A549 (cell line): ENCODE results near the gene ITGA11. TPM values are rescaled to one million over a fixed set of nuclear protein-coding genes. Genes with fewer than 3 reads are reported as not detected.
A peak's percentile ranks its signal among the peaks of the same experiment; 100 is the strongest.
"Not testable (repeated sequence)": the region's sequence is repeated elsewhere in the genome, so short reads cannot be mapped to it uniquely, and the experiment has no call there.

Source experiments
- ATAC-seq, 2 experiments: fragments of 200-7000 bp in 1 of 2; fragments of >200 bp in 1 of 2; cut with Nextera tagmentation in 1 of 2; cut with Tn5 transposase in 1 of 2; 3 replicates each; pipeline versions ENCODE4 v1.8.0 to v1.9.1; 2018 to 2020; ENCODE audit warnings: mild to moderate bottlenecking in 1 of 2, moderate library complexity in 1 of 2
- CTCF ChIA-PET: fragments of 300-600 bp; sonication (Branson Sonifier 250); formaldehyde crosslinking; extraction: SDS; loops from one replicate; lab custom pipeline; 2021; ENCODE audit warnings: antibody characterized with exemption, inconsistent platforms; lab: Yijun Ruan, JAX
- POLR2A ChIA-PET: fragments of 350-600 bp; formaldehyde crosslinking; extraction: SDS; loops from one replicate; lab custom pipeline; 2021; ENCODE audit warnings: antibody characterized with exemption, inconsistent platforms; lab: Yijun Ruan, JAX
- DNase-seq, 2 experiments: peaks; one replicate each; pipeline versions ENCODE4 v3.0.0 to v3.0.0-alpha.2; 2011 to 2016; ENCODE audit warnings: low read depth in 1 of 2, low spot score in 1 of 2
- FAIRE-seq: peaks from 2 replicates; lab custom pipeline; 2011; peaks lifted over from hg19 to GRCh38; lab: Jason Lieb, UNC
- H3K27ac ChIP-seq, 2 experiments: fragments of >200 bp; sonication (Bioruptor Twin); formaldehyde crosslinking; 3 replicates each; pipeline ENCODE4 v1.5.1; 2016 to 2017
- H3K4me1 ChIP-seq: fragments of >200 bp; sonication (Bioruptor Twin); formaldehyde crosslinking; 3 replicates; pipeline ENCODE4 v1.6.1; 2016
- H3K4me2 ChIP-seq: fragments of >200 bp; sonication (Bioruptor Twin); formaldehyde crosslinking; 3 replicates; pipeline ENCODE4 v1.6.1; 2016
- H3K4me3 ChIP-seq: fragments of >200 bp; sonication (Bioruptor Twin); formaldehyde crosslinking; 3 replicates; pipeline ENCODE4 v1.5.1; 2016
- H3K9me3 ChIP-seq: fragments of >200 bp; sonication (Bioruptor Twin); formaldehyde crosslinking; 3 replicates; pipeline ENCODE4 v1.6.1; 2016
- CBX8 ChIP-seq: fragments of 200-600 bp; sonication (generic); IDR thresholded peaks from 2 replicates; pipeline ENCODE4 v1.6.1; 2016
- CEBPB ChIP-seq, 2 experiments: fragments of >200 bp in 1 of 2; sonication (Bioruptor Twin) in 1 of 2; formaldehyde crosslinking in 1 of 2; IDR thresholded peaks; 2 replicates each; pipeline ENCODE4 v1.6.1; 2012 to 2016
- FOSL2 ChIP-seq, 2 experiments: fragments of 450-650 bp in 1 of 2; fragments of >200 bp in 1 of 2; sonication (Bioruptor Twin) in 1 of 2; formaldehyde crosslinking; IDR thresholded peaks; 2 replicates each; pipeline versions ENCODE4 v1.5.0 to v1.6.1; 2016 to 2020; ENCODE audit warnings: mild to moderate bottlenecking in 1 of 2, moderate library complexity in 1 of 2
- FOXS1 ChIP-seq: fragments of 250-450 bp; sonication (Bioruptor Pico); IDR thresholded peaks from 2 replicates; pipeline ENCODE4 v1.5.0; 2020; ENCODE audit warnings: mild to moderate bottlenecking, moderate library complexity
- GATA3 ChIP-seq: IDR thresholded peaks from 2 replicates; pipeline ENCODE4 v1.6.1; 2012; ENCODE audit warnings: borderline replicate concordance
- HES2 ChIP-seq: fragments of >200 bp; sonication (Bioruptor Twin); formaldehyde crosslinking; IDR thresholded peaks from 2 replicates; pipeline ENCODE4 v1.6.1; 2016
- HEYL ChIP-seq: fragments of 250-450 bp; sonication (Bioruptor Pico); IDR thresholded peaks from 2 replicates; pipeline ENCODE4 v1.8.0; 2021; ENCODE audit warnings: mild to moderate bottlenecking, moderate library complexity
- HMGXB4 ChIP-seq: fragments of 250-450 bp; sonication (Bioruptor Pico); IDR thresholded peaks from 2 replicates; pipeline ENCODE4 v1.5.0; 2021; ENCODE audit warnings: mild to moderate bottlenecking, moderate library complexity, borderline replicate concordance
- JUNB ChIP-seq: fragments of >200 bp; sonication (Bioruptor Twin); formaldehyde crosslinking; IDR thresholded peaks from 2 replicates; pipeline ENCODE4 v1.6.1; 2016
- MAFK ChIP-seq: fragments of 450-650 bp; IDR thresholded peaks from 2 replicates; pipeline ENCODE4 v1.6.1; 2014; ENCODE audit not compliant: partially characterized antibody
- MAX ChIP-seq: IDR thresholded peaks from 2 replicates; pipeline ENCODE4 v1.6.1; 2012
- MYC ChIP-seq: IDR thresholded peaks from 2 replicates; pipeline ENCODE4 v1.6.1; 2012; ENCODE audit warnings: mild to moderate bottlenecking, inconsistent platforms, low read length, improper control_type of control experiment, borderline replicate concordance
- NFE2L2 ChIP-seq: fragments of 150-350 bp; conservative IDR thresholded peaks from 2 replicates; pipeline ENCODE4 v1.6.1; 2014; ENCODE audit warnings: low read length
- PHF8 ChIP-seq: fragments of 200-600 bp; sonication (generic); IDR thresholded peaks from 2 replicates; pipeline ENCODE4 v1.6.1; 2016; ENCODE audit warnings: low read depth, mild to moderate bottlenecking, antibody characterized with exemption, moderate library complexity, borderline replicate concordance
- RAD21 ChIP-seq, 2 experiments: fragments of >200 bp in 1 of 2; sonication (Bioruptor Twin) in 1 of 2; formaldehyde crosslinking in 1 of 2; IDR thresholded peaks in 1 of 2; conservative IDR thresholded peaks in 1 of 2; 2 replicates in 1 of 2; 3 replicates in 1 of 2; pipeline ENCODE4 v1.6.1; 2012 to 2018; ENCODE audit warnings: inconsistent platforms in 1 of 2
- RARB ChIP-seq: fragments of 250-450 bp; sonication (Bioruptor Pico); IDR thresholded peaks from 2 replicates; pipeline ENCODE4 v1.8.0; 2021; ENCODE audit warnings: mild to moderate bottlenecking, moderate library complexity
- RCOR1 ChIP-seq: fragments of 150-350 bp; IDR thresholded peaks from 2 replicates; pipeline ENCODE4 v1.6.1; 2014; ENCODE audit warnings: antibody characterized with exemption, low read length, low read depth
- SMC3 ChIP-seq: fragments of >200 bp; sonication (Bioruptor Twin); formaldehyde crosslinking; IDR thresholded peaks from 3 replicates; pipeline ENCODE4 v1.6.1; 2018; ENCODE audit warnings: inconsistent platforms
- ZC3H11A ChIP-seq: fragments of 450-650 bp; IDR thresholded peaks from 2 replicates; pipeline ENCODE4 v1.6.1; 2014; ENCODE audit warnings: antibody characterized with exemption, mild to moderate bottlenecking
- ZSCAN20 ChIP-seq: fragments of 250-450 bp; sonication (Bioruptor Pico); IDR thresholded peaks from 2 replicates; pipeline ENCODE4 v1.8.0; 2022; ENCODE audit warnings: mild to moderate bottlenecking, moderate library complexity
- WGBS: methylation state at CpG from one replicate; pipeline ENCODE4 v1.1.6; 2017; ENCODE audit errors: missing lambda C conversion rate; 5-methylcytosine and 5-hydroxymethylcytosine counted together
- polyA plus RNA-seq, 4 experiments: library from polyadenylated mRNA; depleted of rRNA in 3 of 4; stranded (reverse); fragments of >200 nt; fragmentation: RNase III in 1 of 4; extraction: RNeasy Plus Mini Kit Qiagen cat#74134 plus additional on column Dnase treatment in 1 of 4; gene quantifications; 2 replicates in 3 of 4; 3 replicates in 1 of 4; pipeline ENCODE4 v1.2.3, GENCODE V29; 2011 to 2017
- TF ChIP-seq, protein P1 (sequence below): fragments of >200 bp; sonication (Bioruptor Twin); formaldehyde crosslinking; IDR thresholded peaks from 3 replicates; pipeline ENCODE4 v1.6.1; 2016

ITGA11 gene
- polyA plus RNA-seq, 2 of the 4 experiments (the other 2 are of a cell fraction), result 8.3 to 17.2 TPM

DNA sequence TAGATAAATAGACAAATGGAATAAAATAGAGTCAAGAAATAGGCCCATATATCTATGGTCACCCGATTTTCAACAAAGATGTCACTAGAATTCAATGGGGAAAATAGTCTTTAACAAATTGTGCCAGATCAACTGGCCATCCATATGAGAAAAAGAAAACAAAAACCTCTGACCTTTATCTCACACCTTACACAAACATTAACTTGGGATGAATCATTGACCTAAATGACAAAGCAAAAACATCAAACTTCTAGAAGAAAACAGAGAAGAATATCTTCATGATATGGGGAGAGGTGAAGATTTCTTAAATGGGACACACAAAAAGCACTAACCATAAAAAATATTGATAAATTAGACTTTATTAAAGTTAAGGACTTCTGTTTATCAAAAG lies 31.9 kb downstream of the ITGA11 start:
- ATAC-seq, result peak; percentile 64 to 84; a peak in 5 of 6 replicates
- no peak overlapping the region for H3K4me3 ChIP-seq
- peak; percentile 97 for FAIRE-seq
- WGBS, result 3% methylated on average over 1 of the region's 1 CpG
- peaks cover 9% of the 10 kb centered on the region for H3K4me1 ChIP-seq
- CTCF ChIA-PET, result interaction anchor here (0.8 kb wide), 1 partner anchor 9 kb away, joined by 3 read pairs; no protein-coding TSS in a partner anchor
- peak overlapping the region; percentile 44 for H3K4me2 ChIP-seq
- POLR2A ChIA-PET, result no interaction called here
- peak; percentile 39 to 86 for DNase-seq
- 0 out of 4 replicates have a peak, but pooled peaks of 1 of the 2 experiments have one; percentile 11 for TF ChIP-seq CEBPB (IDR thresholded peaks at IDR 0.05)
- TF ChIP-seq NFE2L2, result peak; percentile 81
- TF ChIP-seq GATA3, result peak; percentile 41; the same call in 1 of the 2 replicates
- no peak for TF ChIP-seq HEYL (CRISPR knock-in tag)
- TF ChIP-seq MAFK, result peak; percentile 93
- TF ChIP-seq SMC3, result 0 out of 3 replicates have a peak, but pooled peaks have one; percentile 16
- peak; percentile 77 for TF ChIP-seq FOSL2 (IDR thresholded peaks at IDR 0.05)
- TF ChIP-seq FOSL2 (CRISPR knock-in tag; IDR thresholded peaks at IDR 0.05), result peak; percentile 86
- no peak for TF ChIP-seq RCOR1
- TF ChIP-seq RAD21 (conservative IDR thresholded peaks at IDR 0.05 in 1 of 2, IDR thresholded peaks at IDR 0.05 in 1 of 2), result peak in 1 of 2 experiments; percentile 19; a peak in 1 of 5 replicates
- TF ChIP-seq RARB (CRISPR knock-in tag), result peak; percentile 71; the same call in 1 of the 2 replicates
- TF ChIP-seq HES2, result no peak
- peak; percentile 43; the same call in 1 of the 2 replicates for TF ChIP-seq MAX
- no peak for TF ChIP-seq CBX8
- peak; percentile 18; the same call in 1 of the 2 replicates for TF ChIP-seq ZSCAN20
- peak; percentile 61 for TF ChIP-seq JUNB
- TF ChIP-seq MYC, result no peak
- TF ChIP-seq FOXS1, result peak; percentile 61; the same call in 1 of the 2 replicates
- no peak for TF ChIP-seq PHF8
- H3K9me3 ChIP-seq, result peaks cover 47% of the 10 kb centered on the region
- H3K27ac ChIP-seq, result peak overlapping the region; percentile 82 to 84

DNA sequence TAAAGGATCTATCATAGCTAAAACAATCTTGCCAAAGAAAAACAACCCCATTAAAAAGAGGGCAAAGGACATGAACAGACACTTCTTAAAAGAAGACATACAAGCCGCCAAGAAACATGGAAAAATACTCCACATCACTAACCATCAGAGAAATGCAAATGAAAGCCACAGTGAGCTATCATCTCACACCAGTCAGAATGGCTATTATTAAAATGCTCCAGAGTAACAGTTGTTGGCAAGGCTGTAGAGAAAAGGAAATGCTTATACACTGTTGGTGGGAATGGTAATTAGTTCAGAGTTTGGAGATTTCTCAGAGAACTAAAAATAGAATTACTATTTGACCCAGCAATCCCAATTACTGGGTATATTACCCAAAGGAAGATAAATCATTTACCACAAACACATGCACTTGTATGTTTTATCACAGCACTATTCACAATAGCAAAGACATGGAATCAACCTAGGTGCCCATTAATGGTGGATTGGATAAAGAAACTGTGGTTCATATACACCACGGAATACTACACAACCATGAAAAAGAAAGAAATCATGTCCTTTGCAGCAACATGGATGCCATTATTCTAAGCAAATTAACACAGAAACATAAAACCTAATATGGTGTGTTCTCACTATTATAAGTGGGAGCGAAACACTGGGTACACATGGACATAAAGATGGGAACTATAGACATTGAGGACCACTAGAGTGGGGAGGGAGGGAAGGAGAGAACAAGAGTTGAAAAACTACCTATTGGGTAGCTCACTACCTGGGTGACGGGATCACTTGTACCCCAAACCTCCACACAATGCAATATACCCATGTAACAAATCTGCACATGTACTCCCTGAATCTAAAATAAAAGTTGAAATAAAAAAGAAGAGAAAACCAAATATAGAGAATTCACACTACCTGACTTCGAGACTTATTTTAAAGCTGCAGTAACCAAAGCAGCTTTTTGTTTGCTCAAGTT lies 32.6 kb downstream of the ITGA11 start:
- Histone ChIP-seq H3K4me3 (no peak overlapping the region), H3K4me2 (peak overlapping the region; percentile 44), H3K9me3 (peaks cover 47% of the 10 kb centered on the region), H3K4me1 (peaks cover 9% of the 10 kb centered on the region), H3K27ac (peak overlapping the region; percentile 82 to 84)
- 66% methylated on average over 5 of the region's 5 CpGs for WGBS
- no peak for TF ChIP-seq HMGXB4
- TF ChIP-seq, protein P1, sequence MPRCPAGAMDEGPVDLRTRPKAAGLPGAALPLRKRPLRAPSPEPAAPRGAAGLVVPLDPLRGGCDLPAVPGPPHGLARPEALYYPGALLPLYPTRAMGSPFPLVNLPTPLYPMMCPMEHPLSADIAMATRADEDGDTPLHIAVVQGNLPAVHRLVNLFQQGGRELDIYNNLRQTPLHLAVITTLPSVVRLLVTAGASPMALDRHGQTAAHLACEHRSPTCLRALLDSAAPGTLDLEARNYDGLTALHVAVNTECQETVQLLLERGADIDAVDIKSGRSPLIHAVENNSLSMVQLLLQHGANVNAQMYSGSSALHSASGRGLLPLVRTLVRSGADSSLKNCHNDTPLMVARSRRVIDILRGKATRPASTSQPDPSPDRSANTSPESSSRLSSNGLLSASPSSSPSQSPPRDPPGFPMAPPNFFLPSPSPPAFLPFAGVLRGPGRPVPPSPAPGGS, result no peak
- TF ChIP-seq ZC3H11A, result no peak
- TF ChIP-seq JUNB, result no peak
- TF ChIP-seq SMC3, result no peak
- TF ChIP-seq HES2, result no peak
- TF ChIP-seq MAX, result 0 out of 2 replicates have a peak, but pooled peaks have one; percentile 13
- FAIRE-seq, result peak; percentile 84
- DNase-seq, result no peak
- ChIA-PET POLR2A (no interaction called here), CTCF (interaction anchor here (0.8 to 0.9 kb wide), 2 partner anchors 8 to 151 kb away, joined by 3 read pairs; no protein-coding TSS in a partner anchor)
- ATAC-seq, result peak in 1 of 2 experiments; percentile 44; a peak in 3 of 6 replicates

DNA sequence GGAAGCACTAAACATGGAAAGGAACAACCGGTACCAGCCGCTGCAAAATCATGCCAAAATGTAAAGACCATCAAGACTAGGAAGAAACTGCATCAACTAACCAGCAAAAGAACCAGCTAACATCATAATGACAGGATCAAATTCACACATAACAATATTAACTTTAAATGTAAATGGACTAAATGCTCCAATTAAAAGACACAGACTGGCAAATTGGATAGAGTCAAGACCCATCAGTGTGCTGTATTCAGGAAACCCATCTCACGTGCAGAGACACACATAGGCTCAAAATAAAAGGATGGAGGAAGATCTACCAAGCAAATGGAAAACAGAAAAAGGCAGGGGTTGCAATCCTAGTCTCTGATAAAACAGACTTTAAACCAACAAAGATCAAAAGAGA lies 34.0 kb downstream of the ITGA11 start:
- CTCF ChIA-PET, H3K4me1 ChIP-seq, FAIRE-seq, H3K27ac ChIP-seq, H3K4me2 ChIP-seq, DNase-seq, POLR2A ChIA-PET, ATAC-seq, H3K4me3 ChIP-seq: not testable (repeated sequence)
- peaks cover 38% of the 10 kb centered on the region for H3K9me3 ChIP-seq
- WGBS, result 94% methylated on average over 3 of the region's 3 CpGs
